RWPE2 (cell line): ENCODE data around the gene PCSK5.

Source experiments
- ATAC-seq: fragments of 200-7000 bp; cut with Tn5 transposase; 3 replicates; pipeline ENCODE4 v1.9.1; 2021; ENCODE audit warnings: low read depth
- DNase-seq: peaks from one replicate; pipeline ENCODE4 v3.0.0-alpha.2; 2020; ENCODE audit warnings: low spot score
- H3K27ac ChIP-seq: fragments of 450-650 bp; 2 replicates; pipeline ENCODE4 v1.5.1; 2017; ENCODE audit warnings: mild to moderate bottlenecking; ENCODE audit not compliant: poor library complexity, severe bottlenecking
- H3K27me3 ChIP-seq: fragments of 250-450 bp; sonication (Bioruptor Pico); 2 replicates; pipeline ENCODE4 v1.5.1; 2021; ENCODE audit warnings: mild to moderate bottlenecking, moderate library complexity; ENCODE audit not compliant: insufficient read depth, poor library complexity, severe bottlenecking
- H3K36me3 ChIP-seq: fragments of 250-450 bp; sonication (Bioruptor Pico); 2 replicates; pipeline ENCODE4 v1.5.1; 2020; ENCODE audit warnings: low read depth, mild to moderate bottlenecking, moderate library complexity
- H3K4me1 ChIP-seq: fragments of 250-450 bp; sonication (Bioruptor Pico); 2 replicates; pipeline ENCODE4 v1.5.1; 2021; ENCODE audit warnings: mild to moderate bottlenecking, moderate library complexity; ENCODE audit not compliant: insufficient read depth, poor library complexity, severe bottlenecking
- H3K4me3 ChIP-seq: fragments of 250-450 bp; sonication (Bioruptor Pico); 2 replicates; pipeline ENCODE4 v1.5.1; 2021; ENCODE audit warnings: mild to moderate bottlenecking, moderate library complexity; ENCODE audit not compliant: severe bottlenecking
- H3K9me3 ChIP-seq: fragments of 250-450 bp; sonication (Bioruptor Pico); 2 replicates; pipeline ENCODE4 v1.5.1; 2021; ENCODE audit warnings: mild to moderate bottlenecking, moderate library complexity; ENCODE audit not compliant: severe bottlenecking
- TF ChIP-seq, protein P1 (sequence below): fragments of 450-650 bp; IDR thresholded peaks from one replicate; pipeline ENCODE4 v1.5.1; 2017; ENCODE audit warnings: mild to moderate bottlenecking, moderate library complexity; ENCODE audit not compliant: poor library complexity, severe bottlenecking

PCSK5 gene

GRCh38 chr9:76405868-76406267 lies 515.4 kb downstream of the PCSK5 start:
- H3K27me3 ChIP-seq: no peaks in the 10 kb centered on the region
- ATAC-seq (no peak), DNase-seq (no peak)
- no peaks in the 10 kb centered on the region for H3K36me3 ChIP-seq
- H3K4me1 ChIP-seq: no peaks in the 10 kb centered on the region
- H3K9me3 ChIP-seq: no peaks in the 10 kb centered on the region
- TF ChIP-seq, protein P1, sequence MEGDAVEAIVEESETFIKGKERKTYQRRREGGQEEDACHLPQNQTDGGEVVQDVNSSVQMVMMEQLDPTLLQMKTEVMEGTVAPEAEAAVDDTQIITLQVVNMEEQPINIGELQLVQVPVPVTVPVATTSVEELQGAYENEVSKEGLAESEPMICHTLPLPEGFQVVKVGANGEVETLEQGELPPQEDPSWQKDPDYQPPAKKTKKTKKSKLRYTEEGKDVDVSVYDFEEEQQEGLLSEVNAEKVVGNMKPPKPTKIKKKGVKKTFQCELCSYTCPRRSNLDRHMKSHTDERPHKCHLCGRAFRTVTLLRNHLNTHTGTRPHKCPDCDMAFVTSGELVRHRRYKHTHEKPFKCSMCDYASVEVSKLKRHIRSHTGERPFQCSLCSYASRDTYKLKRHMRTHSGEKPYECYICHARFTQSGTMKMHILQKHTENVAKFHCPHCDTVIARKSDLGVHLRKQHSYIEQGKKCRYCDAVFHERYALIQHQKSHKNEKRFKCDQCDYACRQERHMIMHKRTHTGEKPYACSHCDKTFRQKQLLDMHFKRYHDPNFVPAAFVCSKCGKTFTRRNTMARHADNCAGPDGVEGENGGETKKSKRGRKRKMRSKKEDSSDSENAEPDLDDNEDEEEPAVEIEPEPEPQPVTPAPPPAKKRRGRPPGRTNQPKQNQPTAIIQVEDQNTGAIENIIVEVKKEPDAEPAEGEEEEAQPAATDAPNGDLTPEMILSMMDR: no peak
- H3K4me3 ChIP-seq: no peak overlapping the region
- H3K27ac ChIP-seq: no peak overlapping the region
